Measurements from ENCODE around the gene ABAT.

The ABAT gene

DNA sequence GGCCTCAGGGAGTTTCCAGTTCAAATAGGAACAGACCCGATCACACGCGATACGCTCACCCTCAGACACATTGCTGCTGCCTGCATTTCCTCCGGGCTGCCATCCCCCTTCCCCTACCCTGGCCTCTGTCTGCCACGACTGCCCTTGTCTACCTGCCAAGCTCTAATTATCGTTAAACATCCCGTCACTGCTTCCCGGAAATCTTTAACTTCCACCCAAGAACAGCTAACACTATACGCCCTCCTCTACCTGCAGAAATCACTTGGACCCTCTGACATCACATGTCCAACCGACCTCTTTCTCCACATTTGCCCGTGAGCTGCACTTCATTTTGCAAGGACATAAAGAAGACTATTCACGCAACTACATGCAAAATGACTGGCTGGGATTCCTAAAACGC is 40.4 kb downstream of the ABAT start:
- no peak for DNase-seq (ENCODE audit: extremely low read depth in 1 of 2, low read depth in 1 of 2)

- no peak for DNase-seq (ENCODE audit: extremely low read depth in 1 of 2, low read depth in 1 of 2)
Observed at GRCh38 chr16:8716052-8716451, 41.6 kb downstream of the ABAT start.

DNA sequence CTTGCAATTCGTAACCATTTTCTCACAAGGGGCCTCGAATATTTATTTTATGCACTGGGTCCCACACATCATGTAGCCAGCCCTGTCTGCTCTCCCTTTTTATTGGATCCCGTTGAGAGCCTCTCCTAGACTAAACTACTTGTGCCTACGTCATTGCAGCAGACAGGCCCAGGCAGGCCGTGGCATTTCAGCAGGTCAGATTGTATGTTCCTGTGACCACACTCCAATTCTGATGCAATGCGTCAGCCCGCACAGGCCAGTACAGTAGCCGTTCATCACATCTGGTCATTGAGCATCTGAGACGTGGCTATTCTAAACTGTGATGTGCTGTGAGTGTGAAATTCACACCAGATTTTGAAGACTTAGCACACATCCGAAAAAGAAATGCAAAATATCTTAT is 42.2 kb downstream of the ABAT start:
- DNase-seq (ENCODE audit: extremely low read depth in 1 of 2, low read depth in 1 of 2): no peak

DNA sequence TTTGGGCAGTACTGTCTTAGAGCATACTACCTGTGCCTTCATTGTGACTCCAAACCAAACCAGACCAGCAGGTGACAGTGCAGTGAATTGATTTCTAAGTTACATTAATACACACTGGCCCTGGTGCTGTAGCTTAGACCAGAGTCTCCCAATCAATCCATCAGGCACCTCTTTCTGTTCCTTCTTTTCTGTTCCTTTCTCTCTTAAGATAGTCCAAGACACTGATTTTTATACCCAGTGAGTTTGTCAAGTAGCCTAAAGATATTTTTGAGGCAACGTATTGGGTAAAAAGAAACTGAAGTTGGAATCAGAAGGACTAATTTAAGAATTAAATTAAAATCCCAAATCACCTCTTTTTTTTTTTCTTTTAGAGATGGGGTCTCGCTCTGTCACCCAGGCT is 43.1 kb downstream of the ABAT start:
- no peak for DNase-seq (ENCODE audit: extremely low read depth in 1 of 2, low read depth in 1 of 2)

DNA sequence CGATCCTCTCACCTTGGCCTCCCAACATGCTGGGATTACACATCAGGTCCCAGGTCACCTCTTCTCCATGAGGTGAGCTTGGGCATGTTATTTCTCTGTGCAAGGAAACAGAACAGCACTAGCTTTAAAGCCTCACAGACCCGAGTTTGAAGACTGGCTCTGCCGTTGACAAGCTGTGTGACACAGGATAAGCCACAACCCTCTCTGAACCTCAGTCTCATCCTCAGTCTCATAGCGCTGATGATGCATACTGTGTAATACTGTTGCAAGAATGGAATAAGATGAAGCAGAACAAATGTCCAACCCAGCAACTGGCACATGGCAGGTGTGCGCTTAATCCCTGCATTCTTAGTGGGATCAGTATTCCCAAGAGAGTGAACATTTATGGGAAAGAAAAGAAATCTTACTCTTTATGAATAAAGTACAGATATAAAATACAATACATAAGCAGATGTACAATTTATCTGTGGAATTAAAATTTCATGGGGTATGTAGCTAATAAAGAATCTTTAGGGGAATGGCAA is 43.5 kb downstream of the ABAT start:
- DNase-seq (ENCODE audit: extremely low read depth in 1 of 2, low read depth in 1 of 2): no peak

GRCh38 chr16:8718851-8719680 is 44.6 kb downstream of the ABAT start:
- no peak for DNase-seq (ENCODE audit: extremely low read depth in 1 of 2, low read depth in 1 of 2)

DNA sequence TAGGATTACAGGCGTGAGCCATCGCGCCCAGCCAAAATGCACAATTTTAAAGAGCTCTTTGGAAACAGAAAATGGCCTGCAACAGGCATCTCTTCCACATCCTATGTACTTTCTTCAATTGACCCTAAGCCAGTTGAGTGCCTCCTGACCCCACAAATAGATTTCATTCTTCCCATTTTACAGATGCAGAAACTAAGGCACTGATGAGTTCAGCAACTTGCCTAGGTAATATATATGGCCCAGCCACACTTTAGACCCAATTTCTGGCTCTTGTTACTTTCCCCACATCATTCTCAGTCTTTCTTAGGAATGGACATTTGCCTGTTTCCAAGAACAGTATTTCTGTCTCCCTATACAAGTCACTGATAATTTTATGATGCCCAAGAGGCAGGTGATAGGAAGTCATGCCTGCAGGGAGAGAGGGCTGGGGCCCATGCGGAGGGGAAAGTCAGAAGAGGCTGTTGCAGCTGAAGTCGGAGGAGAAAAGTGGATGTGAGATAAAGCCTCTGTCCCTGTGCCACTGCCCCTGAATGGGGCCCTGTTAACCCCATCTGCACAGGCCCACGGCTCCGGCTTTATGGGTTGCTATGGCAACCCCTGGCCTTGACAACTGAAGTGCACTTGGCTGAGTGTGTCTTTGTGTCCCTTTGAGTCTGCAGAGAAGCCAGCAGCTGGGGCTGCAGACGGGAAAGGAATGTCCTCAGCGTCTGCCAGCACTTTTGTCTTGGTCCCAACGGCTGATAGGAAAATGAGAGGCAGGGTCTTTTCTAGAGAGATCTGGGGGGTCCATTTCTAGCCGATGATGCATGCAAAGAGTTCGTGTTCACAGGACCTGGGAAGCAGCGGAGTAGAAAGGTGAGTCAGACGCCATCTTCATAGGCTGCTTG is 45.9 kb downstream of the ABAT start:
- DNase-seq (ENCODE audit: extremely low read depth in 1 of 2, low read depth in 1 of 2): no peak

DNA sequence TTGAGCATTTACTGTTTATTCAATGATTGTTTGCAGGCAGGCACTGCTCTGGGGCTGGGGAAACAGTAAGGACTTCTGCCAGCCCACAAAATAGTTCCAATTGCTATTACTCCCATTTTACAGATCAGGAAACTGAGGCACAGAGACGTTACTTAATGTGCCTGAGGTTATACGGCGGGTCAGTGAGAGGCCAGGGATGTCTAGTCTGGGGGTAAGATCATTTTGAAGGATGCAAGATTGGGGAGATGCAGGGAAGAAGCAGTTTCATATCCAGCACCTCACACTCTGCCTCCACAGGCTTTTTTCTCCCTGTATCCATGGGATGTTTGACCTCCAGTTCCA is 46.5 kb downstream of the ABAT start:
- no peak for DNase-seq (ENCODE audit: extremely low read depth in 1 of 2, low read depth in 1 of 2)

- no peak for DNase-seq (ENCODE audit: extremely low read depth in 1 of 2, low read depth in 1 of 2)
Observed at GRCh38 chr16:8721336-8722024, 47.1 kb downstream of the ABAT start.

- no peak for DNase-seq (ENCODE audit: extremely low read depth in 1 of 2, low read depth in 1 of 2)
Observed at GRCh38 chr16:8722025-8722348, 47.6 kb downstream of the ABAT start.

- no peak for DNase-seq (ENCODE audit: extremely low read depth in 1 of 2, low read depth in 1 of 2)
Observed at GRCh38 chr16:8725513-8726178, 51.2 kb downstream of the ABAT start.

- DNase-seq (ENCODE audit: extremely low read depth in 1 of 2, low read depth in 1 of 2): no peak
Observed at GRCh38 chr16:8727131-8727806, 52.9 kb downstream of the ABAT start.

- no peak for DNase-seq (ENCODE audit: extremely low read depth in 1 of 2, low read depth in 1 of 2)
Observed at GRCh38 chr16:8727857-8728618, 53.6 kb downstream of the ABAT start.

- DNase-seq (ENCODE audit: extremely low read depth in 1 of 2, low read depth in 1 of 2): no peak
Observed at GRCh38 chr16:8729779-8730334, 55.4 kb downstream of the ABAT start.

- no peak for DNase-seq (ENCODE audit: extremely low read depth in 1 of 2, low read depth in 1 of 2)
Observed at GRCh38 chr16:8730335-8730915, 56.0 kb downstream of the ABAT start.

DNA sequence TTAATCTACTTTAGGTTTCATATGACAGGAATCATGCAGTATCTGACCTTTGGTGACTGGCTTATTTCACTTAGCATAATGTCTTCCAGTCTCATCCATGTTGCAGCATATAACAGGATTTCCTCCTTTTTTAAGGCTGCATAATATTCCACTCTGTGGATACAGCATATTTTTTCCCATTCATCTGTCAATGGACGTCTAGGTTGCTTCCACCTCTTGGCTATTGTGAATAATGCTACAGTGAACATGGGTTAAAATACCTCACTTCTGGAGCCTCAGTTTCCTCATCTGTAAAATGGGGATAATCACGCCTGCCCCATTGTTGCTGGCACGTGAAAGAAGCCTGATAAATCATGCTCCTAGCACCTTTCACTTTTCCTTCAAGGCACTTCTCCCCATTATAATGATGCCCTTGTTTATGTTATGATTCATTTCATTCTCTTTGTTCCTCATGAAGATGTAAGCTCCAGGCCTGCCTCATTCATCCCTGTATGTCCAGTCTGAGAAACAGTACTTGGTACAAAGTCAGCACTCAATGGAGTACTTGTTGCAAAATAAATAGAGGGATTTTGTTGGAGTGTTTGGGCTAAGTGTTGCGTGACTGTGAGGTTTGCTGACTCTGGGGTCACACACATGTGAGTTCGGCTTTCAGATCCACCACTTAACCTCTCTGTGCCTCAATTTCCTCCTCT is 59.6 kb downstream of the ABAT start:
- DNase-seq (ENCODE audit: extremely low read depth in 1 of 2, low read depth in 1 of 2): no peak

DNA sequence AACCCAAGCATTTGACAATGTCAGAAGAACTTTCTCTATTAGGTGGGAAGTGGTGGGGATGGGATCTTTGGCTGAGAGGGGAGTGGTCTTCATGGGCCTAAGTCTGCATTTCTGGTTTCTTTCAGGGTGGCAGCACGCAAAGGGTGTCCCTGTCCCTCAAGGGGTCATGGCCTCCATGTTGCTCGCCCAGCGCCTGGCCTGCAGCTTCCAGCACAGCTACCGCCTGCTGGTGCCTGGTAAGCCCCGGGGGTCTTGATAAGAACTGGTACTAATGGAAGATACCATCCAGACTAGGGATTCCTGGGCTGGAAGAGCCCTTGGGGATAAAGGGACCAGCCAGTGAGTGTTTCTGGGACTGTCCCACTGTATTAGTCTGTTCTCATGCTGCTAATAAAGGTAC is 61.2 kb downstream of the ABAT start:
- DNase-seq (ENCODE audit: extremely low read depth in 1 of 2, low read depth in 1 of 2): no peak

DNA sequence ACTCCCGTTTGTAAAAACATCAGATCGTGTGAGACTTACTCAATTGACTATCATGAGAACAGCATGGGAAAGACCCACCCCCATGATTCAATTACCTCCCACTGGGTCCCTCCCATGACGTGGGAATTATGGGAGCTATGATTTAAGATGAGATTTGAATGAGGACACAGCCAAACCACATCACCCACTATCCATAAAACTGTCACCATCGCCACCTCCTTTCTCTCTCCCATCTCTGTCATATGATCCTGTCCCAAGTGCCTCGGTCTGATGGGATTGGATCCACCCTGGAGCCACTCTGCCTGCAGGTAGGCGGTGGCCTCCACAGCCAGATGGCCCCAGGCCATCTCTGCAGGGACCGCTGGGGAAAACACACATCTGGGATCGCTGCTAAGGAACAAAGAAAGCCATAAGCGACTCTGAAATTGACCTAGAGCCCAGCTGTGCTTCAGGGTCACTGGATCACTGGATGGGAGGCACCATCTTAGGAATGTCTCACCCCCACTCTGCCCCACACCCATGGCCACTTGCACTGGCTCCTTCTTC is 61.8 kb downstream of the ABAT start:
- no peak for DNase-seq (ENCODE audit: extremely low read depth in 1 of 2, low read depth in 1 of 2)

All from stimulated activated CD8-positive, alpha-beta memory T cell treated with anti-CD3 and anti-CD28 coated beads, Interleukin-7, amount 100 ng/mL, for 48 hours (primary cell).